Measurements from ENCODE around the gene COMT.

The COMT gene

DNA sequence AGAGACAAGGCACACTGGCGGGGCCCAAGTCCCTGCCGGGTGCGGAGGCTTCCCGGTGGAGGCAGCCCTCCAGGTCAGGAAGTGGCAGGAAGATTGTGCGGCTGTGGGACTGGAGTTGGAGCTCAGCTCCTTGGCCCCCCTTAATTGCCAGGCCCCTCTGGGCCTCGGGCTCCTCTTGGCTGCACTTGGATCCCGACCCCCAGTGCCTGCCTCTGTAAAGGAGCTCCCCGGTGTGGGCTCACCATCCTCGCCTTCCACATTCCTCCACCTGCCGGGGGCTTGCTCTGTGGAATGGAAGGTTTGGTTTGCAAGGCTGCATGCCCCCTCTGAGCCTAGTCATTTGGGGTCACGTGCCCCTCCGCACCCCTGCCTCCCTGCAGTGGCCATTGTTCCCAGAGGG is 38.1 kb upstream of the COMT start:
- Histone ChIP-seq H3K27ac (ENCODE audit: extremely low read depth, low read depth, low read length) (no peak overlapping the region), H3K9me3 (ENCODE audit: control insufficient read depth, insufficient read depth, low read depth, low read length) (no peaks in the 10 kb centered on the region), H3K4me3 (ENCODE audit: low read depth, low read length) (no peak overlapping the region), H3K4me1 (ENCODE audit: control insufficient read depth, insufficient read depth, low read length) (no peaks in the 10 kb centered on the region), H3K36me3 (ENCODE audit: control insufficient read depth in 2 of 2, insufficient read depth in 1 of 2, low read length in 2 of 2) (peaks cover 0 to 6% of the 10 kb centered on the region in 2 experiments; a peak in 1 of 3 replicates)
- ChIA-PET POLR2A (interaction anchor here (1.2 kb wide), 1 partner anchor 9 kb away, joined by 3 read pairs; no protein-coding TSS in a partner anchor), CTCF (interaction anchor here (0.6 to 4.8 kb wide), 7 partner anchors 8 to 172 kb away, joined by 3 to 45 read pairs (median 4); no protein-coding TSS in a partner anchor)
- TF ChIP-seq ZNF350 (tag by site-specific recombination; IDR thresholded peaks at IDR 0.05) = no peak
- TF ChIP-seq, protein P1, sequence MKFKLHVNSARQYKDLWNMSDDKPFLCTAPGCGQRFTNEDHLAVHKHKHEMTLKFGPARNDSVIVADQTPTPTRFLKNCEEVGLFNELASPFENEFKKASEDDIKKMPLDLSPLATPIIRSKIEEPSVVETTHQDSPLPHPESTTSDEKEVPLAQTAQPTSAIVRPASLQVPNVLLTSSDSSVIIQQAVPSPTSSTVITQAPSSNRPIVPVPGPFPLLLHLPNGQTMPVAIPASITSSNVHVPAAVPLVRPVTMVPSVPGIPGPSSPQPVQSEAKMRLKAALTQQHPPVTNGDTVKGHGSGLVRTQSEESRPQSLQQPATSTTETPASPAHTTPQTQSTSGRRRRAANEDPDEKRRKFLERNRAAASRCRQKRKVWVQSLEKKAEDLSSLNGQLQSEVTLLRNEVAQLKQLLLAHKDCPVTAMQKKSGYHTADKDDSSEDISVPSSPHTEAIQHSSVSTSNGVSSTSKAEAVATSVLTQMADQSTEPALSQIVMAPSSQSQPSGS (tag by site-specific recombination; IDR thresholded peaks at IDR 0.05; ENCODE audit: low read depth) = no peak
- TF ChIP-seq ZBTB7A (tag by site-specific recombination; IDR thresholded peaks at IDR 0.05; ENCODE audit: low read depth) = no peak
- TF ChIP-seq, protein P2, sequence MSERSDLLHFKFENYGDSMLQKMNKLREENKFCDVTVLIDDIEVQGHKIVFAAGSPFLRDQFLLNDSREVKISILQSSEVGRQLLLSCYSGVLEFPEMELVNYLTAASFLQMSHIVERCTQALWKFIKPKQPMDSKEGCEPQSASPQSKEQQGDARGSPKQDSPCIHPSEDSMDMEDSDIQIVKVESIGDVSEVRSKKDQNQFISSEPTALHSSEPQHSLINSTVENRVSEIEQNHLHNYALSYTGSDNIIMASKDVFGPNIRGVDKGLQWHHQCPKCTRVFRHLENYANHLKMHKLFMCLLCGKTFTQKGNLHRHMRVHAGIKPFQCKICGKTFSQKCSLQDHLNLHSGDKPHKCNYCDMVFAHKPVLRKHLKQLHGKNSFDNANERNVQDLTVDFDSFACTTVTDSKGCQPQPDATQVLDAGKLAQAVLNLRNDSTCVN (tag by site-specific recombination; optimal IDR thresholded peaks at IDR 0.05) = no peak
- no peak for TF ChIP-seq ZNF416 (tag by site-specific recombination; IDR thresholded peaks at IDR 0.05)
- TF ChIP-seq ZNF621 (tag by site-specific recombination; IDR thresholded peaks at IDR 0.05) = no peak
- TF ChIP-seq, protein P3, sequence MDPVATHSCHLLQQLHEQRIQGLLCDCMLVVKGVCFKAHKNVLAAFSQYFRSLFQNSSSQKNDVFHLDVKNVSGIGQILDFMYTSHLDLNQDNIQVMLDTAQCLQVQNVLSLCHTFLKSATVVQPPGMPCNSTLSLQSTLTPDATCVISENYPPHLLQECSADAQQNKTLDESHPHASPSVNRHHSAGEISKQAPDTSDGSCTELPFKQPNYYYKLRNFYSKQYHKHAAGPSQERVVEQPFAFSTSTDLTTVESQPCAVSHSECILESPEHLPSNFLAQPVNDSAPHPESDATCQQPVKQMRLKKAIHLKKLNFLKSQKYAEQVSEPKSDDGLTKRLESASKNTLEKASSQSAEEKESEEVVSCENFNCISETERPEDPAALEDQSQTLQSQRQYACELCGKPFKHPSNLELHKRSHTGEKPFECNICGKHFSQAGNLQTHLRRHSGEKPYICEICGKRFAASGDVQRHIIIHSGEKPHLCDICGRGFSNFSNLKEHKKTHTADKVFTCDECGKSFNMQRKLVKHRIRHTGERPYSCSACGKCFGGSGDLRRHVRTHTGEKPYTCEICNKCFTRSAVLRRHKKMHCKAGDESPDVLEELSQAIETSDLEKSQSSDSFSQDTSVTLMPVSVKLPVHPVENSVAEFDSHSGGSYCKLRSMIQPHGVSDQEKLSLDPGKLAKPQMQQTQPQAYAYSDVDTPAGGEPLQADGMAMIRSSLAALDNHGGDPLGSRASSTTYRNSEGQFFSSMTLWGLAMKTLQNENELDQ (tag by site-specific recombination; IDR thresholded peaks at IDR 0.05; ENCODE audit: low read depth) = no peak
- TF ChIP-seq, protein P4, sequence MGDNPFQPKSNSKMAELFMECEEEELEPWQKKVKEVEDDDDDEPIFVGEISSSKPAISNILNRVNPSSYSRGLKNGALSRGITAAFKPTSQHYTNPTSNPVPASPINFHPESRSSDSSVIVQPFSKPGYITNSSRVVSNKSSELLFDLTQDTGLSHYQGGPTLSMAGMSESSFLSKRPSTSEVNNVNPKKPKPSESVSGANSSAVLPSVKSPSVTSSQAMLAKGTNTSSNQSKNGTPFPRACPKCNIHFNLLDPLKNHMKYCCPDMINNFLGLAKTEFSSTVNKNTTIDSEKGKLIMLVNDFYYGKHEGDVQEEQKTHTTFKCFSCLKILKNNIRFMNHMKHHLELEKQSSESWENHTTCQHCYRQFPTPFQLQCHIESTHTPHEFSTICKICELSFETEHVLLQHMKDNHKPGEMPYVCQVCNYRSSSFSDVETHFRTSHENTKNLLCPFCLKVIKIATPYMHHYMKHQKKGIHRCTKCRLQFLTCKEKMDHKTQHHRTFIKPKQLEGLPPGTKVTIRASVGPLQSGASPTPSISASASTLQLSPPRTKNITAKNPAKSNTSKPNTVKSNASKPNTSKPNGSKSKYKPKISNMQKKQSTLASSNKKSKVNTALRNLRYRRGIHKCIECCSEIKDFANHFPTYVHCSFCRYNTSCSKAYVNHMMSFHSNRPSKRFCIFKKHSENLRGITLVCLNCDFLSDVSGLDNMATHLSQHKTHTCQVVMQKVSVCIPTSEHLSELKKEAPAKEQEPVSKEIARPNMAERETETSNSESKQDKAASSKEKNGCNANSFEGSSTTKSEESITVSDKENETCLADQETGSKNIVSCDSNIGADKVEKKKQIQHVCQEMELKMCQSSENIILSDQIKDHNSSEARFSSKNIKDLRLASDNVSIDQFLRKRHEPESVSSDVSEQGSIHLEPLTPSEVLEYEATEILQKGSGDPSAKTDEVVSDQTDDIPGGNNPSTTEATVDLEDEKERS (tag by site-specific recombination; IDR thresholded peaks at IDR 0.05) = no peak
- no peak for TF ChIP-seq ZNF211 (tag by site-specific recombination; IDR thresholded peaks at IDR 0.05; ENCODE audit: low read depth)
- TF ChIP-seq YY1 (tag by site-specific recombination; IDR thresholded peaks at IDR 0.05) = no peak
- TF ChIP-seq, protein P5, sequence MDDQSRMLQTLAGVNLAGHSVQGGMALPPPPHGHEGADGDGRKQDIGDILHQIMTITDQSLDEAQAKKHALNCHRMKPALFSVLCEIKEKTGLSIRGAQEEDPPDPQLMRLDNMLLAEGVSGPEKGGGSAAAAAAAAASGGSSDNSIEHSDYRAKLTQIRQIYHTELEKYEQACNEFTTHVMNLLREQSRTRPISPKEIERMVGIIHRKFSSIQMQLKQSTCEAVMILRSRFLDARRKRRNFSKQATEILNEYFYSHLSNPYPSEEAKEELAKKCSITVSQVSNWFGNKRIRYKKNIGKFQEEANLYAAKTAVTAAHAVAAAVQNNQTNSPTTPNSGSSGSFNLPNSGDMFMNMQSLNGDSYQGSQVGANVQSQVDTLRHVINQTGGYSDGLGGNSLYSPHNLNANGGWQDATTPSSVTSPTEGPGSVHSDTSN (CRISPR knock-in tag; IDR thresholded peaks at IDR 0.05) = no peak
- TF ChIP-seq ZNF48 (tag by site-specific recombination; IDR thresholded peaks at IDR 0.05) = no peak
- no peak for TF ChIP-seq ZNF843 (tag by site-specific recombination; IDR thresholded peaks at IDR 0.05)
- no peak for TF ChIP-seq ZNF112 (tag by site-specific recombination; IDR thresholded peaks at IDR 0.05)
- TF ChIP-seq ZNF426 (tag by site-specific recombination; IDR thresholded peaks at IDR 0.05) = no peak
- TF ChIP-seq ZNF433 (tag by site-specific recombination; IDR thresholded peaks at IDR 0.05; ENCODE audit: low read depth) = no peak
- TF ChIP-seq ZNF521 (tag by site-specific recombination; IDR thresholded peaks at IDR 0.05) = no peak
